GM18870 (cell line): ENCODE measurements around the gene PTPRN2.
"Not testable (repeated sequence)": the region's sequence is repeated elsewhere in the genome, so short reads cannot be mapped to it uniquely, and the experiment has no call there.

ENCODE experiments used
- ATAC-seq: cut with Tn5 transposase; IDR thresholded peaks from one replicate; pipeline ENCODE4 v1.9.1; 2021; ENCODE audit warnings: moderate library complexity; ENCODE audit not compliant: unreplicated experiment

PTPRN2 gene

DNA sequence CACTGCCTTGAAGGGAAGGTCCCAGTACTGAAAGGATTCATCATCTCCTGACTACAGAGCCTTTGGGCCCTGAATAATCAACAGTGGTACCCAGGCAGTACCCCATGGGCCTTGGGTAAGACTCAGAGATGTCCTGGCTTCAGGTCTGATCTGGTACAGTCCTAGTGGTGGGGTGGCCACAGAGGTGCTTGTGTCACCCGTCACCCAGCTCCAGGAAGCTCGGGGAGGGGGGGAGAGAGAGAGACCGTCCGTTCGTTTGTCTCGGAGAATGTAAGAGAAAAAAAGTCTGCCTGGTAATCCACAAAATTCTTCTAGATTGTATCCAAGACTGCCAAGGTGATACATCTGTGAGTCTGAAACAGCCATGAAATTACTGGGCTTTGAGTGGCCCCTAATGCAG is 381.3 kb downstream of the PTPRN2 start:
- ATAC-seq, result no peak

DNA sequence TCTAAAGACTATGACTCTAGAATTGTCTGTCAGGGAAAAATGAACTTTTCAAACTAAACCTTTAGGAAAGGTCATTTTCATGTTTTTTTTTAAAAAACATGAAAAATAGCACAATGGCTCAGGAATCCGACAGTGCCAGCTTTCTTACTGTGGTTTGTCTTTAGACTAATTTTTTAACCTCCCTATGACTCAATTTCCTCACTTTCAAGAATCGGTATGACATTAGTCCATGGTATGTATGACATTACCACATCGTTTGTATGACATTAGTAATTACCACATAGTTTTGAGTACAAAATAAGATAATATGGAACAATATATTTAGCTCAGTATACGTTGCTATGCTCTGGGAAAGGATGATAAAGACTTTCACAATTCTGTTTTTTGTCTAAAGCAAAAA is 383.2 kb downstream of the PTPRN2 start:
- no peak for ATAC-seq

DNA sequence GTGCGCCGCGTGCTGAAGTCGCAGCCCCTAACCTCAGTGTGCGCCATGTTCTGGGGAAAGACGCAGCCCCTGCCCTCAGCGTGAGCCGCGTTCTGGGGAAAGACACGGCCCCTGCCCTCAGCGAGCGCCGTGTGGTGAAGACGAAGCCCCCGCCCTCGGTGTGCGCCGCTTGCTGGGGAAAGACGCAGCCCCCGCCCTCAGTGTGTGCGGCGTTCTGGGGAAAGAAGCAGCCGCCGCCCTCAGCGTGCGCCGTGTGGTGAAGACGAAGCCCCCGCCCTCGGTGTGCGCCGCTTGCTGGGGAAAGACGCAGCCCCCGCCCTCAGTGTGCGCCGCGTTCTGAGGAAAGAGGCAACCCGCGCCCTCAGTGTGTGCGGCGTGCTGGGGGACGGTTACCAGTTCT is 383.7 kb downstream of the PTPRN2 start:
- not testable (repeated sequence) for ATAC-seq

DNA sequence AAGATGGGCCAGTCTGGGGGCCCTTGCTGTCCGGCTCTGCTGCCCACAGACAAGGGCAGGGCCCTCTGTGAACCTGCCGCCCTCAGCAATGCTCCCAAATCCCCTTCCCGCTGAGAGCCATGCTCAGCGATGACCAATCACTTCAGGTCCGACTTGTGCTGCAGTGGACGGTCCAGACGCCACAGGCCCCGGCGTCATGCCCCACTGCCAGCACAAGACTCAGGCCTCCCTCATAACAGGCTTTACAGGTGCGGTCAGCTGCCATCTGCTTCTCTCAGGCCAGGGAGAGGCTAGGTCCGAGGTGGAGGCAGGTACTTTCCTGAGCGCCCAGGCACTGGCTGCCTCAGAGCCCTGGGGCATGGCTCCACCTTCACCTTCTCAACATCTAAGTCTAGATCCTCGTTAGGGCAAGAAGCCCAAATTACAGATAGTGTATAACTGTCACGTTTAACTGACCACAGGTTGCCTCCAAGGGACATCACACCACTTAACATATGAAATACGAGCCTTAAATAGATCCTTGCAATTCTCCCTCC is 393.2 kb downstream of the PTPRN2 start:
- ATAC-seq, result no peak

DNA sequence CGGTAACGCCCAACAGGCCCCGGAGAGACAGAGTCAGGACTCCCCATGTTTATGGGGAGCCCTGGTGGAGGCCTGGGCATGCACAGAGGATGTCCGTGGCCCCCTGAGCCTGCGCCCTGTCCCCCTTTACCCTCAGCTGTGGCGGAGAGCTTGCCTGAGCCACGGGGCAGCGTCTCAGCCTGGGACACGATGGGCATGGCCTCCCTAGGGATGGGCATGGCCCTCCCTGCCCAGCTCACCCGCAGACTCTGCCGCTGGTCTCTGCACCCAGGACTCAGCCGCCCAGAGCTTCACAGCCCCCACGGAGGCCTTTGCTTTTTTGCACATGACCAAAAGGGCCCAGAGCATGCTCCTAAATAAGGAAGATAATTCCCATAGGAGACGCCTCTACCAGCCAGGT is 394.2 kb downstream of the PTPRN2 start:
- no peak for ATAC-seq

DNA sequence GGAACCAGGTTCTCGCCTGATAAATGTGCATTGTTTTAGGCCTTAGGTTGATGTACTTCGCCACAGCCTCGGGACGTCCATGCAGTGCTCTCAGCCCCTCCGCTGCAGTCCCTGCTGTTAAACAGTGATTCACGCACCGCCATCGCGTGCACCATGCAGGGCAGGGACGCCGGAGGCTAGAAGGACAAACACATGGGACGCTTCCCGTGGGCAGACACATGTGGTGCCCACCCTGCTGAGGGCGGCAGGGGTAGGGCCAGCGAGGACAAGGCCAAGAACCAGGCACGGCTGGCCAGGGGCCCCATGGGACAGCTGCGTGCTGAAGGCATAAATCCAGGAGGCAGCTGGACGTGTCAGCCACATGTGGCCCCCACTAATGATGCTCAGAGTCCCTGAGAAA is 394.7 kb downstream of the PTPRN2 start:
- no peak for ATAC-seq

DNA sequence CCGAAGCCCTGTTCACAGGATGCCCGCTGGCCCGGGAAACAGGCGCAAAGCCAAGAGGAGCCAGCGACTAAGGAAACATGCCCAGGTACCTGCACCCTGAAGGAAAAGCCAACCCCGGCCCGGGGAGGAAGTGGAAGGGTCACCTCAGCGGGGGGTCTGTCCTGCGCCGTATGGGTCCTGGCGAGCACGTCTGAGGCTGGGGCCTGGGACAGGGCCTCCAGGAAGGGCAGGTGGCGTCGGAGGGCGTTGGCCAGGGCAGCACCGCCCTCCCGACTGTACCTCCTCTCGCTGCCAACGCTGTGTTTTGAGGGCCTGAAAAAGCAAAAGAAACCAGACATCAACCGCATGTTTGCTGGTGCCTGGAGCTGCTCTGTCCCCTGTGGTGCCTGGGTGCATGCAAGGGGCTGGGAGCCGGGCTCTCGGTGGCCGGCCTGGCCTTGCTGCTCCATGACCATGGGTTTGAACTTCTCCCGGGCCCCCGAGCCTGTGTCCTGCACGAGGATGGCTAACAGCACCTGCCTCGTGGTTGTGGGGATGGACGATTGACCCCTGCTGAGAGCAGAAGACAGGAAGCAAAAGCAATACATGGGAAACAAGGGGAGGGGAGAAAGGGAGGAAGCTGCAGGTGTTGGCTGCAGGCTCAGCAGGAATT is 395.3 kb downstream of the PTPRN2 start:
- ATAC-seq, result no peak

DNA sequence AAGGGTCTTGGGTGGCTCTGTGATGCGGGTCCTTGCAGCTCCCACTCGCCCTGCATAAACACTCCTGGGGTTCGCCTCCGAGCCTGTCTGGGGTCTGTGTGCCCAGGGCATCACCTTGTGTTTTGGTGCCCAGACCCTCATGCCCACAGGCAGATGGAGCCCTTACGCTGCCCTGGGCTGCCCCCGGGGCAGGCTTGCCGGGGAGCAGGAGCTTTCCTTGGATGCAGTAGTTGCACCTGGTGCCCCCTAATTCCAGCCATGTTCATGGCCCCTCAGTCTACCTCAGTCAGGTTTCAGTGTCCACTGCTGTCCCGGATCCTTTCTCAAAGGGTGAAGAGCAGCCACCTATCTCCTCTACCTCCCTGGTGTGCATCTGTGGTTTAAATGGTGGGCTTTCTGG is 396.0 kb downstream of the PTPRN2 start:
- no peak for ATAC-seq

DNA sequence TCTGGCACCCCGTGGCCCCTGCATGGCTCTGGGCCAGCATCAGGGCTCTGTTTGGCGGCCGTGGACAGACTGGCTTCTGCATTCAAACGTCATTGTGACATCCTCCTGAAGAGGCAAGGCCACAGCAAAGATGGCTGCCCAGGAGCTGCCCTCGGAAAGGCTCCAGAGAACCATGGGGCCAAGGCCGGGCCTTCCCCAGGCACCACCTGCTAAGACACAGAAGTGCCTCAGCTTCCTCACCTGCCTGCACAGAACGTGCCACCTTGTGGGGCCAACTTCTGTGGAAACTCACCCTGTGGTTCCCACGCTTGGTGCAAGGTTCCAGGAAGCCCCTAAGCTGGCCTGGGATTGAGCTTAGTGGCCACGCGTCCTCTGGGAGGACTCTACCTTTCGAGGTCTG is 396.9 kb downstream of the PTPRN2 start:
- ATAC-seq, result no peak

DNA sequence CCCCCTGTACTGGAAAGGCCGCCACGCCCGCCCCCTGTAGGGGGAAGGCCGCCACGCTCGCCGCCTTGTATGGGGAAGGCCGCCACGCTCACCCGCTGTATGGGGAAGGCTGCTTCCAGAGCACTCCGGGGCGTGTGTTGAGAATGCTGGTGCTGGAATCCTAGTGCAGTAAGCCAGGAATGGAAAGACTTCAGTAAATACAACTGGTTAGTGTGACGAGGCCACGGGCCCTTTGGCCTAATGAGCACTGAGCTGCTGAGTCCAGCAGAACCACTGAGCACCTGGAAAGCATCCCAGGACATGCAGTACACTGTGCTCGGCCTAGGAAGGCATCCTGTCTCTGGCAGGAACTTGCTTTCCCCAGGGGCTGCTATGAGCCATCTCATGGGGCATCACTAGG is 398.9 kb downstream of the PTPRN2 start:
- ATAC-seq, result no peak

DNA sequence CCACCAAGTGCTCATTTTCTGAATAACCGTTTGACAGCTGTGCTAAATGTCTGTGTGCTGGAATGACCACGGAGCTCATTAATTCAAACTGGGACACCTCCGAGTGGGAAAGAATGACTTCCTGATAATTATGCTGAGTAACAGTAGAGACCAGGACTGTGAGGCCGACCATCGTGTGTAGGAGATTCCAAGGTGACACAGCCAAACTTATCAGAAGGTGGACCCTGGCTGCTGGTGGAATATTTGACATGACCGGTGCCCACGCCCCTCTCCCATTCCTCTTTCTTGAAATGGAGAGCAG is 400.0 kb downstream of the PTPRN2 start:
- no peak for ATAC-seq

DNA sequence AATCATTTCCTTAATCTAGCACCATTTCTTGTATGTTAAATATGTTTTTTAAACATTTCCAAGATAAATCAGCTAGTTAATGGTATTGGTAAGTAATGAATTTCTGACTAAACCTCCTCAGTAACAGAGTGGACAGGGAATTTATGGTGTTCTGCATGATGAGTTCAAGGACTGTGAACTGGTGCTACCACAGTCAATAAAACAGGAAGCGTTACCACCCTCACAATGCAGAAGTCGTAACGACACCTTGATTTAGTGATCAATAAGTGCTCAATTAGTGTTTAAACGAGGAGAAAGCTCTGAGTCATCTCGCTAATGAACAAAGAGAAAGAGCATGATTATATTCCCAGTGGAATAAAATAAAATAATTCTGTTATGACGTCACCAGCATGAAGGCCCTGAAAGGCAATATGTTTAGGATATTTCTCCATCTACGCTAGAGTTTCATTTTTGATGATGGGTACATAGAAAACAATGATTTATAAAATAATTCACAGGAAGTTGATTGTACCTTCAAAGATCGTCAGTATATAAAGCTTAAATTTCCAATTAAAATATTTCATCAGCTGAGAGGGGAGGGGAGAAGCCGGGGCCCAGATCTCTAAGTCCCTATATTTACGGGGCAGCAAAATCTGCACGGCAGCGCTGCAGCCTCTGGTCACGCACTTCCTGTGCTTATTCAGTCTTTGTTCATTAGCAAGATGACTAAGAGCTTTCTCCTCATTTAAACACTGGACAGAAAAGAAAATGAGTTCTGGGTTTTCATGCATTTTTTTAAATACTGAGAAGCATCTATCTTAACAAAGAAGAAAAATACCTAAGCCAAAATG is 400.5 kb downstream of the PTPRN2 start:
- ATAC-seq, result no peak

DNA sequence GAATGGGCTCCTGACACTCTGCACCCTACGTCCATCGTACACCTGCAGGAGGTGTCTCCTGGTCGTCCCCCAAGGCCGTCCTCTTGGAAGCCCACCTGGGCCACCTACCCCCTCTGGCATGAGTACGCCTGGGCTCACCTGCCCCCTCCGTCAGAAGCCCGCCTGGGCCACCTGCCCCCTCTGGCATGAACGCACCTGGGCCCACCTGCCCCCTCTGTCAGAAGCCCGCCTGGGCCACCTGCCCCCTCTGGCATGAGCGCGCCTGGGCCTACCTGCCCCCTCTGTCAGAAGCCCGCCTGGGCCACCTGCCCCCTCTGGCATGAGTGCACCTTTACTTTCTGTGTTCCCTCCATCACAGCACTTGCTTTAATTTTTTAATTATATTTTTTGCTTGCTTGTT is 401.2 kb downstream of the PTPRN2 start:
- ATAC-seq, result no peak

DNA sequence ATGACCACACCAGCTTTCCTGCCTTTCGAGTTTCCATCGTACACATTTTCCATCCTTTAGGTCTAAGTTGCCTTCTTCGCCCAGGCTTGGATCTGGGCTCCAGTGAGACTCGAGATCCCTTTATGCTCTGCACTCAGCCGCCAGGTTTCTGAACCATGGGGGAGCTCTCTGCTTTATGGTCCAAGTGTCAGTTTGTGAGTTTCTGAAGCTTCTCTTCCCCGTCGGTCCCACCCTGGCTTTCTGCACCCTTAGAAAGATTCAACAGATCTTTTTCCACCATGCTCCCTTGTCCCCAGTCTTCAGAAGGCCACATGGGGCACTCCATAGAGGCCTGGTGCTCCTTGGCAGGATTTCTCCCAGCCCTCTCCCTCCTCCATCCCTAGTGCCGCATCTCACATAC is 402.0 kb downstream of the PTPRN2 start:
- ATAC-seq, result no peak

DNA sequence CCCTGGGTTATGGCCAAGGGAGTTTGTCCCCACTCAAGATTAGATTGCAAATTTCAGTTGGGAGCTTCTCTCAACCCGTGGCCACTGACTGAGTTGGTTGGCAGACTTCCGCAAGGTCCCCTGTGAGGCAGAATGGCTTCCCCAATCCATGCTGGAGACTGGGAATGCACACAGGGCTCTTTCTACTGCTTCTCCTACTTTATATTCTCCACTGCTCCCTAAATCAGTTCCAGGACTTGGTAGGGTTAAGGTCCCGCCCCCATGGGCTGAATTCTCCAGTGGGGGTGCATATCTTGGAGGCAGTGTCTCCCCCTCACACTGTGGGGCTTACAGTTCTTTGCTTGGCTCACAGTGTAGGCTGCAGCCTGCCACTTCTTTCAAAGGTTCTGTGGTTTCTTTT is 404.2 kb downstream of the PTPRN2 start:
- ATAC-seq, result no peak

DNA sequence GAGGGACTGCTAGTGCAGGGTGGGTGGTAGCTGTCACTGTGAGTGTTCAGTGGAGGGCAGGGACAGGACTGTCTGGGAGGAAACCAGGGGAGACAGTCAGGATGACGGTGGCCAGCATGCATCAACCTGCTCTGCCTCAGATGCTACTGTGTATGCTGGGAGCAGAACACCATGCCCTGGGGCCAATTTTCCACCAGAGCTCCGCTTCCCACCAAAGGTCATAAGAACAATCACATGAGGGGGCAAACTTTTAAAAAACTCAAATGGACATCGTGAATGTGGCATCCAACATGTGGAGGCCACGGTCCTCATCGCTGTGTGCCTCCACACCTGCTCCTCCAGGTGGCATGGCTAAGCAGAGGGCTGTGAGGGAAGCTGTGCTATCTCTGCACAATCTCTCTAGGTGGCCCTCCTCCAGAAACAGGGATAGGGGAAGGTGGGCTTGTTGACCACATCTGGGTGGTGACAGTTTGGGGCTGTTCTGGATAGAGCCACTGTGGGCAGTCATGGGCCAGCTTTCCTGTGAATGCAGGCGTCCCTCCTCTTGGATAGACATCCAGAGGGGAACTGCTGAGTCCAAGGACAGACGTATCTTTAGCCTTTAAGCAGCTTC is 411.0 kb downstream of the PTPRN2 start:
- ATAC-seq, result no peak

DNA sequence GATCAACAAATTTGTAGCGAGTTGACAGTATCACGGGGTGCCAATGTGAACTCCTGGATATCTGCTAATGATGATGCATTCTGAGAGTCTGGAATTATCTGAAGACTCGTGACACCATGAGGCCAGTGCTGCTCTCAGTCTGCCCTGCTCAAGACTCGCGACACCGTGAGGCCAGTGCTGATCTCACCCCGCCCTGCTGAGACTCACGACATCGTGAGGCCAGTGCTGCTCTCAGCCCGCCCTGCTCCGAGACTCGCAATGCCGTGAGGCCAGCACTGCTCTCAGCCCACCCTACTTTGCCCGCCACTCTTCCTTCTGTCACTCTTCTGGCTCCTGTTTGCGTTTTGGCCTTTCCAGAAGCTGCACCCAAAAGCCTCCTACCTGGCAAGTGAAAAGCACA is 411.8 kb downstream of the PTPRN2 start:
- ATAC-seq, result no peak

DNA sequence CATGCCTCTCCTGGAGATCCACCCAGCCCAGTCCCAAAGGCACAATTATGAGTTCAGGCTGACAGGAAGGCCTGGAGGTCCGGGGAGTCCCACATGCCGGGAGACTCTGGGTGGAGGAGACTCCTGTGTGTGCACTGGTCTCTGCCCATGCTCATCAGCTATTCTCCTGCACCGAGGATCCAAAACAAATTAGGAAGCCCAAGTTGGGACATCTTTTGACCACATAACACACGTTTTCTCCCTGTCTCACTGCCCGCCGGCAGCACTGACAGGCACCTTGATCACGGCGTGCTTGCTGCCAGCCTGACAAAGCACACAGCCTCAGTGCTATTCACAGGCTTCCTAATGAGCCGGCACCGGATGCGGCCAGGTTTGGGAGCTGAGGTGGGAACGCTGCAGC is 412.7 kb downstream of the PTPRN2 start:
- no peak for ATAC-seq

DNA sequence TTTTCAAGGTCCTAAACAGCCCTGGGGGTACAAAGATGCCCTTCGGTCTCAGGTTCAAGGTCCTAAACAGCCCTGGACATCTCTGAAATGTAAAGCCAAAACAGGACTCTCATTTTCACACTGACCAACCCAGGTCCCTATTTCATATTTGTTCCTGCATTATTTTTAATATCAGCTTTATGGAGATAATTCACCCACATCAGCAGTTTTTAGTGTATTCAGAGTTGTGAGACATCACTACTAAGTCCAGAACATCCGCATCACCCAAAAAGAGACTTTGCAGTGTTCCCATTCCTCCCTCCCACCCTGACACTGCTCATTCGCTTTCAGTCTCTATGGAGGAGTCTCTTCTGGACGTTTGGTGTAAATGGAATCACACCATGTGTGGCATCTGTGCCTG is 420.2 kb downstream of the PTPRN2 start:
- ATAC-seq, result no peak

DNA sequence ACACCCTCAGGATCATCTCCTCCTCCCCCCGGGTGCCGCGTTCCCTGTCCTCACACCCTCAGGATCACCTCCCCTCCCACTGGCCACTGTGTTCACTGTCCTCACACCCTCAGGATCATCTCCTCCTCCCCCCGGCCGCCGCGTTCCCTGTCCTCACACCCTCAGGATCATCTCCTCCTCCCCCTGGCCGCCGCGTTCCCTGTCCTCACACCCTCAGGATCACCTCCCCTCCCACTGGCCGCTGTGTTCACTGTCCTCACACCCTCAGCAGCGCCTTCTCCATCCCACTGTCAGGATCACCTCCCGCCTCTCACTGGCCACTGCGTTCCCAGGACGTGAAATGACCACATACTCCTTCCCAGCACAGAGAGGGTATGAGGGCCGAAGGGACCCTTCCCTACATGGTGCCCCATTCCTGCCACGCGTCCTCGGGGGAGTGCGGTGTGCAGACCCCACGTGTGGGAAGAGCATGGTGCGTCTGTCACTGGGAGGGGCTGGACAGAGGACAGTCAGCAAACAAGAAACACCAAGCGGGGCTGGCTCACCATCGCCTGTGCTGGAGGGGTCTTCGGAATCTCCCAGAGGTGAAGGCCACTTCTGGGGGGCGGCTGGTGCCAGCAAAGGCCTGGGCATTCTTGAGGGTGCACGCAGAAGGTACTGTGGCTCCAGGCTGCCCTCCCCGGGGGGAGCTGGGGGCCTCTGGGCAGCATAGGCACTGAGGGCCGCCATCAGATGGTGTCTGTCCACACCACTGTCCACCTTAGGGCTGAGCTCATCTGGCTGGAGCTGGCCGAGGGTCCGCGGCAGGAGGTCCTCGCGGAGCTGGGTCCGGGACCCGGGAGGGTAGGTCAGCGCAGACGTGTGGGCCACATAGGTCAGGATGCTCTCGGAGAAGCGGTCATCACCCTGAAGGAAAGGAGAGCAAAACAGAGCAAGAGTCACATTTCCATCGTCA is 421.0 kb downstream of the PTPRN2 start:
- no peak for ATAC-seq

DNA sequence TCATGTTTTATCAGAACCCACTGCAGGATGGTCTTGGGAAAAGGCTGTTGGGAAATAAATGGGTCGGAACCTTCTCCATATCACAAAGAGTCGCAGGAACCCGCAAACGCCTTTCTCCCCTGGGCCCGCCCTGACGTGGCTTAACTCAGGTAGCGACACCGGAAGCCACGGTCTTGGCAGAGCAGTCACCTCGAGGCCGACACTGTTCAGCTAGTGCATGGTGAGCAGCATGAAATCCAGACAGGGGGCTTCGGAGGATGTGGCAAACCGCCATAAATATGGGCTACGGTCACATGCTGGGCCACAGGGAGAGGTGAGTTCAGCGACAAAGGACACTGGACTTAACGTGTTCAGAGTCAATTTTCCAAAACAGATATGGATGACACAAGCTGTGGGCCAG is 421.9 kb downstream of the PTPRN2 start:
- ATAC-seq, result no peak
